HG02943 (cell line): Measurements from ENCODE around the gene ADCYAP1R1.

Experiments used
- ATAC-seq: cut with Tn5 transposase; IDR thresholded peaks from one replicate; pipeline ENCODE4 v1.9.1; 2021; ENCODE audit warnings: mild to moderate bottlenecking, low read depth, moderate library complexity; ENCODE audit not compliant: unreplicated experiment

Gene ADCYAP1R1

GRCh38 chr7:31066516-31067130, 14.5 kb downstream of the ADCYAP1R1 start:
- ATAC-seq = no peak

GRCh38 chr7:31067491-31067890, 15.4 kb downstream of the ADCYAP1R1 start:
- no peak for ATAC-seq

- ATAC-seq = no peak
Observed at GRCh38 chr7:31068006-31068675, 16.0 kb downstream of the ADCYAP1R1 start.

GRCh38 chr7:31069860-31070555, 17.9 kb downstream of the ADCYAP1R1 start:
- ATAC-seq = no peak

GRCh38 chr7:31070991-31071644, 19.0 kb downstream of the ADCYAP1R1 start:
- ATAC-seq = no peak

- no peak for ATAC-seq
Observed at GRCh38 chr7:31071645-31072029, 19.5 kb downstream of the ADCYAP1R1 start.

- no peak for ATAC-seq
Observed at GRCh38 chr7:31073326-31074119, 21.4 kb downstream of the ADCYAP1R1 start.

- ATAC-seq = no peak
Observed at GRCh38 chr7:31074120-31074383, 21.9 kb downstream of the ADCYAP1R1 start.

GRCh38 chr7:31074403-31075085, 22.4 kb downstream of the ADCYAP1R1 start:
- ATAC-seq = no peak

- ATAC-seq = no peak
Observed at GRCh38 chr7:31075086-31075405, 22.9 kb downstream of the ADCYAP1R1 start.

- ATAC-seq = no peak
Observed at GRCh38 chr7:31076051-31076450, 23.9 kb downstream of the ADCYAP1R1 start.

- no peak for ATAC-seq
Observed at GRCh38 chr7:31076641-31077310, 24.7 kb downstream of the ADCYAP1R1 start.

GRCh38 chr7:31077484-31078362, 25.6 kb downstream of the ADCYAP1R1 start:
- ATAC-seq = no peak

- no peak for ATAC-seq
Observed at GRCh38 chr7:31078363-31078990, 26.4 kb downstream of the ADCYAP1R1 start.

GRCh38 chr7:31079126-31079823, 27.2 kb downstream of the ADCYAP1R1 start:
- no peak for ATAC-seq

- no peak for ATAC-seq
Observed at GRCh38 chr7:31079824-31080511, 27.9 kb downstream of the ADCYAP1R1 start.

GRCh38 chr7:31080763-31081162, 28.7 kb downstream of the ADCYAP1R1 start:
- ATAC-seq = no peak
